SKM-1 treated with dmso at 0.1 percent for 144 hours (cell line): ENCODE data around the gene RCOR2.

ENCODE experiments used
- DNase-seq: peaks from one replicate; lab custom pipeline; 2025; ENCODE audit not compliant: unreplicated experiment; lab: John Stamatoyannopoulos, UW

Gene RCOR2

DNA sequence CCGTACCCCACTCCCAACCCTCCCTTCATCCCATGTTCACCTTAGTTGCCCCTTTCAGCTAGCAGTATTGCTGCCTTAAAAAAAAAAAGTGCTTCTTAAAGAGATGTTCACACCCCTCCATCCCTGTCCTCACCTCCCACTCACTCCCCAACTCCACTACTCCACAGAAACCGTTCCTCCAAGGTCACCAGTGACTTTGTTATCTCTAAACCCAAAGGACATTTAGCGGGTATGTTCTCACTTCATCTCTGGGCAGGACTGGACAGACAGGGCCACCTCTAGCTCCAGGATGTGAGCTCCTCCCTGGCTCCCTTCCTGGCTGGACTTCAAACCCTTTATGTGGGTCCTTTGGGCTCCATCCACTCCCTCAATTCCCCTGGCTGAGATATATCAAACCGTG, 6.4 kb upstream of the RCOR2 start:
- DNase-seq = no peak

DNA sequence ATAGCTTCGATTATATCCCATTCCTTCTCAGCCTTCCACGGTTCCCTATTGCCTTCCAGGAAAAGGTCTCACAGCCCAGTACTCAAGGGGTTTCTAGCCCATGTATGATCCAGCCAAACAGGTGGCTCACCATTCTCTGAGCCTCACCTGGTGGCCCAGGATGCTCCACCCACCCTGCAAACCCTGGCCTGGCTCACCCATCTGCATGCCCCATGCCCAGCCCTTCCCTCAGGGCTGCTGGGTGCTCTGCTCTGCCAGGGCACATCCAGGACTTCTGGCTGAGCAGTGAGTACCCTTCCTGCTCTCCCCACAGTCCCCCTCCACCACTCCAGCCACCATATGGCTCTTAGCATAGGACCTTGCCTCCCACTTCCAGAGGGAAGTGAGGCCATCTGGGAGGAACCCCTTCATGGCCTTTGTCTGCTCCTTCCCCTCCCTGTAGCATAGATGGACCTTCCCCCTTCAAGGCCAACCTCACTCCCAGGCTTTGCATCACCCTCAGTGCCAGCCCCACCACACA, 5.8 kb upstream of the RCOR2 start:
- no peak for DNase-seq

DNA sequence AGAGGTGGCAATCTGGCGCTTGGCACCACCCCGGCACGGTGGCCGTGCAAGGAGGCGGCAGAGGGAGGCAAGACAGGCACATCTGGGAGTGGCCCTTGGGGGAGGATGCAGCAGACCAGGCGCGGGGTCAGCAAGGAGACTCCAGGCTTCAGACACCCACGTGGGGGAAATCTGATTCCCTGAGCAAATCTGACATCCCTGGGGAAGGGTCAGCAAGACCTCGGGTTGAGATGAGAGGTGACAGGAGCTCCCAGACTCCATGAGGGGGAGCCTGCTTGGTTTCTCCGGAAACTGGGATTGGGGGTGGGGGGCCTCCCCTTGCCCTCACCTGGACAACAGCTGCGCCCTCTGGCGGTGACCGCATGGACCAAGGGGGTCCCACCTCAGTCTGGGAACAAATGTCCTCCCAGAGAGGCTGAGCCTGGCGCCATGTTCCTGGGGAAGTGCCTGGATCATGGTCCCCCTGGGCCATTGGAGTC, 4.0 kb upstream of the RCOR2 start:
- DNase-seq = no peak

DNA sequence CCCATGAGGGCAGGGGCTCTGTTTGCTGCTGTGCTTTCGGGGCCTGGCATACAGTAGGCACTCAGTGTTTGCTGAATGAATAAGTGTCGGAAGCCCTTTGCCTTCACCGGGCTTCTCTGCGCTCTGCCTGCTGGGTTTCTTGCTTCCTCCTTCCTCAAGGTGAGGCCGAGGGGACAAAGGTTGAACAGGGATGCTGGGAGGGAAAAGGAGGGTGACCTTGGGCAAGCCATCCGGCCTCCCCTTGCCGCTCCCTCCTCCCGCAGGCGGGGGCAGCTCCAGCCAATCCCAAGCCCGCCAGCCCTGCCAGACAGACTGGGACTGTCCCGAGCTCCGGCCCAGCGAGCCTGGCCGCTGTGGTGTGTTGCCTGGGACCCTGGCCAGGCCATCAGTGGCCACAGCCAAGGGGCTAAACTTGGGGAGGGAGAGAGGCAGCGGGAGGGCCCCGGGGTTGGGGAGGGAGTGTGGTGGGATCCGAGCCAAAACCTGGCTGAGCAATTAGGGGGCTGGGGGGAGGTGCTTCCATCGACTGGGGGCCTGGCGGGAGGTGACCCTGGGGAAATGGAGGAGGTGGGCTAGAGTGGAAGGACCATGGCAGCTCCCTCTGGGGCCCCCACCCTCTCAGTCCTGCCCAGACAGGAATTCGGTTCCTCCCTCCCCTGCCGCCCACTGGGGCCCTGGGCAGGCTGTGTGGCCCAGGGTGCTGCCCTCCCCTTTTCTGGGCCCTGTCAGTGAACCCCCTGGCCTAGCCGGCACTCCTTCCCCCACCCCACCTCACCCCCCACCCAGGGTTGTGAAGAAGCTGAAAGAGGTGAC, 3.4 kb upstream of the RCOR2 start:
- DNase-seq = no peak

DNA sequence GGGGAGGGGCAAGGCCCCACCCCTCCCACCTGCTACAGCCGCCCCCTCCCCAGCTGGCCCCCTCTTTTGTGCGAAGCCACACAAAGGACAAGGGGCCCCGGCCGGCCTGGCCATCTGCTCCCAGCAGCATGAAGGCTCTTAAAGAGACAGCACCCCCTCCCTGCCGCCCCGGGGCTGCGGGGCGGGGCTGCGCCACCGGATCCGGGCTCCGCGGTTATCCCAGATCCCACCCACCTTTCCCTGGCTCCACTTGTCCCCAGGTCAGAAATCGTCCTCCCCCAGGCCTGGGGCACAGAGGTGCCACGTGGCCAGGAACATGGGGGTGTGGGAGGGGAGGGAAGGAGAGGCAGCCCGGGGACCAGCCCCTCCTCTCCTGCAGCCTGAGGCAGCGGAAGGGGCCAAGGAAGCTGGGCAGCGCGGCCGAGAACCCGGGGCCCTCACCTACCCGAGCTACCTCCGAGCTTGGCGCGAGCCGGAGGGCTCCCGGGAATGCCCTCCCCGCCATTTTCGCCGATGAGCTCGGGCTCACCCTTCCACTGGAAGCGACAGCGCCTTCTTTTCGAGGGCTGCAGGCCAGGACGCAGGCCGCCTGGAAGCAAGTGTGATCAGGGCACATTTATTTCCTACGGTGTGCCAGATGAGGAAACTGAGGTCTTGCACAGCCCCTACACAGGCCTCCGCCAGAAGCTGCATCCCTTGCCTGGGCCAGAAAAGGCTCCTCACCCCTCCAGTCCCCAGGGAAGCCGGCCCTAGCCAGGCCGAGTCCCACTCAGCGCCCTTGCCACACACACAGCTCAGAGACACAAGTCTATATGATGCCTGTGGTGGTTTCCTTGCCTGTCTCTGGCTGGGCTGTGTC, 2.5 kb upstream of the RCOR2 start:
- no peak for DNase-seq

DNA sequence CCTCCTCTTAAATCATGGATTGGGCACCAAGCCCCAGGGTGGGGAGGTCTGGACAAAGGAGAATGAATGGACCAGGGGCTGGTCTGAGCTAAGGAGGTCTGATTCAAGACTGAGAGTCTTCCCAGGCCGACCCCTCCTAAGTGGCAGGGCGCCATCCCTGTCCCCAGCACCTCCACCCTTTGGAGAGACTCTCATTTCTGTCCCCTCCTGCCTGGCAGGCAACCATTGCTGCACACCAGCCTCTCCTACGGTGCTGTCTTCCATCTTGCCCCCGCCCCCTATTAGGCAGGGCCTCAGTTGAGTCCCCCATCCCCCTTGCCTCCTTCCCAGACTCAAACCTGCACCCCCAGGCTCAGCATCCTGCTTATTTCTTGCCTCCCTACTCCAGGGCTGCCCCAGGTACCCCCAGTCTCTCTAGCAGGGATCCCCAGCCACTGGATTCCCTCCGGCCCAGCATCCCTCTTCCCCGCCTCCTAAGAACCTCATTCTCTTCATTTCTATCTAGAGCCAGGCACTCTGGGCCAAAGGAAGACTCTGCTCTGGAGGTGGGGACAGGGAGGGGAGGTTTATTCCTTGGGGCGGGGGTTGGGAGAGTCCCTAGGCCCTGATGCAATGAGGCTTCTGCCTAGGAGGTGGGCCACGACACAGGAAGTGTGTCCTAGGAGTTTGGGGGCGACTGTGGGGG, 1.7 kb upstream of the RCOR2 start:
- DNase-seq = no peak

DNA sequence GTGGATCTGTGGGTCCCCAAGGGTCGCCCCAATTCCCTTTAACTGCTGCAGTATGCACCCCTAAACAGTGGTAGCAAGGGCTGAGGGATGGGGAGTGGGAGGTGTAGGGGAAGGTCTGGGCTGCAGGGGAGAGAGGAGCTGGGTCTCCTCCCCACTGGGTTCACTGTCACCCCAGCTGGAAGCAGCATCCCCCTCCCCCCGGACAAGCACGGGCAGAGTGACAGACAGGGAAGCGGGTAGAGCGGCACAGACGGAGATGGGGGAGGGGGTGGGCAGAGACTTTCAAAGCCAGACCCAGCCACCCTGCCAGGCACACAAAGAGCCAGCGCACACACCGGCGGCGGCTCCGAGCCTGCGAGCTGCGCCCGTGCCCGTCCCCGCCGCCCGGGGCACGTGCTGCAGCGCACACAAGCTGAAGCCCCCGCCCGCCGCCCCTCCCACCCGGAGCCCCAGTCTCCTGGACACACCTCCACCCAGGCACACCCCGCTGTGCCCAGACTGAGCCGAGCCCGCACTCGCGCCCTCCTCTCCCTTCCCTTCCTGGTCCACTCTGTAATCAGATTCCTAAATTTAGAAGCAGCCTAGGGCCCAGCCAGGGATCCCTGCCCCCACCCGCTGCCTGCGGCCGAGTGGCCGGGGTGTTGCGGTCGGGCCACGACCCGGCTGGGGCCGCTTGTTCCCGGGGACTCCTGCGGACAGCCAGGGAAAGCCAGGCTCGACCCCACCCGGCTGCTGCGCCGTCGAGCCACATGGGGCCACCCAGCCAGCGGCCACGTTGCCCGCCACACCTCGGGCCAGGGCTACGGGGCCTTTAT, 935 bp upstream of the RCOR2 start:
- no peak for DNase-seq

DNA sequence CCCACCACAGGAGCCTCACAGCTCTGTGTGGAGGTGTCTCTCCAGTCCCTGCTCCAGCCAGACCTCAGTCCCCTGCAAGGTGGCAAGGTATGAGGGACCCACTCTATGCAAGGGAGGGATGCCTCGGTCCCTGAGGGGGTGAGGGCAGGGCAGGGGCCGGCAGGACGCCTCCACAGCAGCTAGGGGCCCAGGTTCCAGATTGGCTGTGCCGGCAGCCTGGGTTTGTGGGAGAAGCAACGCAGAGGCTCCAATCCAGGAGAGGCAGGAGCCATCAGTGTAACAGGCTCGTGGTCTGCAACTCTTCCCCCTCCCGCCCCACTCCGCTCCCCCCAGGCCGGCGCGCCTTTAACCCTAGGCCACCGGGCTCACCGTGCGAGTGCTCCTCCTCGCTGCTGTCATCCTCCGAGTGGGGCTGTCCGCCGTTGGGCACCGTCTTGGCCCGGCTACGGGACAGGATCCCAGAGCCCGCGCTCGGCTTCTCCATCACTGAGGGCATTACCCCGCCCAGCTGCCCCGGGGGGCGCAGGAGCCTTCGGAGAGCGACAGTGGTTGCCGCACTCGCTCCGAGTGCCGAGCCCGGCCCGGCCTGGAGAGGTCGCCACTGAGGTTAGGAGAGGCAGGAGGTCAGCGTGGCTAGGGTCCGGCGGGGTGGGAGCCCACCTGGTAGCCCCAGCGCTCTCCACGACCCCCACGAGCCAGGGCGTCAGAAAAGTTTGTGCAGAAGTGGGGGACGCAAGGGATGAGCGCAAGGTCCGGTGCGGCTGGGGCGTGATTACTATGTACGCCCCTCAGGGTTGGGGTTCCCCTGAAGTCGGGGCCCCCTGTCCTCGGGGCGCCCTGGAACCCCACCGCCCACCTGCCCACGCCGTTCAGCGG, 765 bp downstream of the RCOR2 start:
- DNase-seq = no peak

DNA sequence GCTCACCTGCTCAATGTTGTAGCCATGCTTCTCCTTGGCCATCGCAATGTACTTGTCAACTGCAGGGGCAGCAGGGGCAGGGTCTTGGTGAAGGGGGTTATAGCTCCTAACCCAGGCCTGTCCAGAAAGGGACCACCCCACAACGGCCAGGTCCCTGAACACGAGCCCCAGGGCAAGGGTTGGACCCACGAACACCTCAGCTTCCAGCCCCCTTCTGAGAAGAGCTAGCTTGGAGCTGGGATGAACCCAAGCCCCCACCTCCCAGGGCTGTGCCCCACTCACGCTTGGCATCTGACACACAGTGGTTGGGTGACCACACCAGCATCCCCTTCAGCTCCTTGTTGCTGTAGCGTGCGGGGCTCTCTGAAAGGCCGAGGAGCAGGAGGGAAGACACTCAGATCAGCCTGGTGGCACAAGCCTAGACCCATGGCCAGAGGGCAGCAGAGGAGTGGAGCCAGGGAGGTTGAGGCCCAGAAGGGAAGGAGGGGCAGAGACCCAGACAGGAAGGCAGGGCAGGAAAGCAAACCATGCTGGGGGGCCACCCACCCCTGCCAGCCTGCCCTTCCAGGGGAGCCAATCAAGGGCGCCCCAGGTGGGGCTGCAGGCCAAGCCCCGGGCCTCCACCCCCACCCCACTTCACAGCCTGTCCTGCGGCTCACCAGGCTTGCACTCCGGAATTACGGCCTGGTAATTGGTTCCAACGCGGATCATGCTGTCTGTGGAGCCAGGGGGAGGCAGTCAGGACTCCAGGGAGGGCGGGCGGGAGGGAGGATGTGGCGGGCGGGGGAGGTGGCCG, 1.9 kb downstream of the RCOR2 start:
- DNase-seq = no peak

DNA sequence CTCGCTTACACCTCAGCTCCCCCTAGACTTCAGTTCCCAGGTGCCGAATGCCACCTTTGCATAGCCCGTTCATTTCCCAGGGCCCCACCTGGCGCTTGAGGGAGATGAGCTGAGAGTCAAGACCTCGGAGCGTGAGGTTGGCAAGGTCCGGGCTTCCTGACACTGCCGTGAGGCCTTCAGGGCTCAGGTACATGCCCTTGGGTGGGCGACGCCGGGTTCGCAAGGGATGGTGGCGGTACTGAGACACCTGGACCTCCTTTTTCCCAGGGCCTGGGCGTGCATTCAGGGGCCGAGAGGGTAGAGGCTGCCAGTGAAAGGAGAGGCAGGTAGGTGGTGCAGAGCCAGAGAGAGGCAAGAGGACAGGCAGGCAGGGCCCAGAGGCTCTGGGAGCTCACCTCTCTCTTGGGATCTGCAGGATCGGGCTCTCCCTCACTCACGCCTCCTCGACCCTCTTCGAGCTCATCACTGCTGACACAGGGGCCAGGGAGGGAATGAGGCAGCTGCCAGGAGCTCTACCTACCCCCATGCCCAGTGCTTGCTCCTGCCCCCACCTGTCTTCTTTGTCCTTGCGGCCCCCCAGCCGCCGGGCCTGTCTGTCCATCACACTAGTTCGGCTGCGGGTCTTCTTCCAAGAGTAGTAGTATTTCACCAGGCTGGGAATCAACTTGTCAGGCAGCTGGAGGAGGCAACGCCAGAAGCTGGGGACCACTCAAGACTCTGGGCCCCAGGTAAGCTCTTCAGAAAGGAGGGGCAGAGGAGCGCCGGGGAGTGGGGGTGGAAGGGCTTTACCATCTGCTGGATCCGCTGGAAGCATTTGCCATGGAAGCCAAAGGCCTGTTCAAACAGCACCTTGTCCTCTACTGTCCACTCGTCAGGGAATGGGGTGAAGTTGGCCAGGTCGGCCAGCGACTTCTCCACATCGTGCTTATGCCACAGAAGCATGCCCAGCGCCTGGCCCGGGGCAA, 2.8 kb downstream of the RCOR2 start:
- DNase-seq = no peak

DNA sequence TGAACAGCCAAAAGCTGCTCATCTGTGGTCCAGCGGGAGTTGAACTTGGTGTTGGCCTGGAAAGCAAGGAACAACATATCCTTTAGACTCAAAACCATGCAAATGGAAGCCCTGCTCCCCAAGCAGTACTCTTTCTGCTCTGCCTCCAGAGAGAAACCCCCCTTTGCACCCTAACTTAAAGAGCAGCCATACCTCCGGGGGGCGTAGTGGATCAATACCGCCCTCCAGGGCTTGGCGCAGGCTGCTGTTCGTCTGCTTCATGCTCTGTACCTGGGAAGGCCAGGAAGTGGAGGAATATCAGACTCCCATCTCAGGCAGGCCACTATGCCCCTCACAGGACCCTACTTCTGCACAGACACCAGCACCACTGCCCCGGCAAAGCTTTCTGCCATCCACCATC, 4.3 kb downstream of the RCOR2 start:
- DNase-seq = no peak

DNA sequence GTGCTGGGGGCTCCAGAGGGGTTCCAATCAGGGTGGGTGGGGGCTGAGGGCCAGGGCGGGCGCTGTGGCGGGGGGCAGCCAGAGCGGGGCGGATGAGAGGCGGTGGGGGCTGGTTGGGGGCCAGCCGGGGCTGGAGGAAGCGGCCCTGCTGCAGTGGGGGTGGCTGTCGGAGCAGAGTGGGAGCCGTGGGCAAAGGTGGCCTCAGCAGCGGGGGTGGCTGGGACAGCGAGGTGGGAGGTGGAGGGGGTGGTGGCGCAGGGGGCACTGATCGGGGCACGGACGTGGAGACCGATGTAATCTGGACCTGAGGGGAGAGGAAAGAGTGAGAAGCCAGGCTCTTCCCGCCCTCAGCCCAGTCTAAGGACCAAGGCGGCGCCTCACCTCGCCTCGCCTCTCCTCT, 5.1 kb downstream of the RCOR2 start:
- DNase-seq = no peak

DNA sequence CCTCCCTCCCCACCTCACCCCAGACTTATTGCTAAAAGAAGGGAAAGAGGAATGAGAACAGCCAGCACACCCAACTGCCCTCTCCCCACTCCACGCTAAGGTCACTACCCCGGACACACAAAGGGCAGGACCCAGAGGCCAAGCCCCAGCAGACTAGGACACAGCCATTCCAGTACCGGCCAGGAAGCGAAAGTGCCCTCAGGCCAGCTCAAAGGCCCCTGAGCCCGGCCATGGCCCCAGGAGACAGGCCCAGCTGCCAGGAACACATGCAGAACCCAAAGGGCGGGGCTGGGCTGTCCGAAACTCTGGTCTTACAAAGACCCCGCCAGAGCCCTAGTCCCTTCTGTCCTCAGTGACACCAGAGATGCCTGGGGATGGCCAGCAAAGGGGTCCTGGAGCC, 5.5 kb downstream of the RCOR2 start:
- no peak for DNase-seq

DNA sequence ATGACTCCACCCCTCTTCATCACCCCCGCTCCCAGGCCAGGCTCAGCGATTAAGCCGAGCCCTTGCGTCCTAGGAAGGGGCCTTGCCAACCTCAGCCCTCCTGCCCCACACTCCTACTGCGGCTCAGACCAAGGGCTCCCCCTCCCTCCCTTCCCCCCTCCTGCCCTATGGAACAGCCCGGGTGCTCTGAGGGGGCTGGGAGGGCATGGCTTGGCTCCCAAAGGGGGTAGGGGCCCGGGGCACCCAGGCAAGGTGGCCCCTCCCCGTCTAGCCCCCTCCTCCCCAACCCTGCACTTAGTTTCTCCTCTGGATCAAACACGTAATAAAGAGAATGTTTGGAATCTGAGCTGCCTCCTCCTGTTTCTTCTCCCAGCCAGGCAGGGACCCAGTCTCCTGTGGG, 6.3 kb downstream of the RCOR2 start:
- DNase-seq = no peak

DNA sequence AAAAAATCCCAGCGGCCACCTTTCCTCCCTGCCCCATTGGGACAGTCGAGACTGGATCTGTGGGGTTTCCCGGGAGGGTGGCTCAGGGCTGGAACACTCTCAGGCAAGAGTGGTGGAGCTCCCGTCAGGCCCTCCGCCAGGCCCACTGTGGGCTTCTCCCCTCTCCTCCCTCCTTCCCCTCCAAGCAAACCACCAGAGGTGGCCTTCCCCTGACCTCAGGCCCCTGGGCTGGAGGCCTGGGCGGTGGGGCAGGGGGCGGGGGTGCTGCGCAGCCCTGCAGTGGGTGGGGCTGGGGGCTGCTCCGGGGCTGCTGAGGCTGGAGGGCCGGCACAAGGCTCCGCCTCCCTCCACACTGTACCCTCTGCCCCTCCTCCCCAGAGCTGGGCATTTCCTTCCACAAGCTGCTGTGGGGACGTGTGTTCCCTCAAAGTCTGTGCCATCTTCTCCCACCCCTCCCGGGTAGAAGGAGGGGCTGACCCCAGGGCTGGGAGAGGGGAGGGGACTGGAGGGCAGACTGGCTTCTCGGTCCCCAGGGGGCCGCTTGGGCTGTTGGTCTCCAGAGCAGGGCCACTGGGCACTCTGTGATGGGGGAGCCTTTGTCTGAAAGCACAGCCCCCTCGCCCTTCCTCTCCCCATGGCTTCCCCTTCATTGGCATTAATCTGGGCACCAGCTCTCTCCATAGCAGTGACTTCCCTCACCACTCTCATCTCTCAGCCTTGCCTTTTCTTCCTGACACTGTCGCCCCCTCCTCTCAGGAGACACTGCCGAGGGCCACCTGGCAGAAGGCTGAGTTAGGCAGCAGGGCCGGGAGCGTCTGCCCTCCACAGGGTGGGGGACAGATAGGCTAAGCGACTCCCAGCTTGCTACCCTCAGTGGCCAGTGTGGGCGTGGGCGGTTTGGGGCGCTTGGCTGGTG, 7.1 kb downstream of the RCOR2 start:
- no peak for DNase-seq

DNA sequence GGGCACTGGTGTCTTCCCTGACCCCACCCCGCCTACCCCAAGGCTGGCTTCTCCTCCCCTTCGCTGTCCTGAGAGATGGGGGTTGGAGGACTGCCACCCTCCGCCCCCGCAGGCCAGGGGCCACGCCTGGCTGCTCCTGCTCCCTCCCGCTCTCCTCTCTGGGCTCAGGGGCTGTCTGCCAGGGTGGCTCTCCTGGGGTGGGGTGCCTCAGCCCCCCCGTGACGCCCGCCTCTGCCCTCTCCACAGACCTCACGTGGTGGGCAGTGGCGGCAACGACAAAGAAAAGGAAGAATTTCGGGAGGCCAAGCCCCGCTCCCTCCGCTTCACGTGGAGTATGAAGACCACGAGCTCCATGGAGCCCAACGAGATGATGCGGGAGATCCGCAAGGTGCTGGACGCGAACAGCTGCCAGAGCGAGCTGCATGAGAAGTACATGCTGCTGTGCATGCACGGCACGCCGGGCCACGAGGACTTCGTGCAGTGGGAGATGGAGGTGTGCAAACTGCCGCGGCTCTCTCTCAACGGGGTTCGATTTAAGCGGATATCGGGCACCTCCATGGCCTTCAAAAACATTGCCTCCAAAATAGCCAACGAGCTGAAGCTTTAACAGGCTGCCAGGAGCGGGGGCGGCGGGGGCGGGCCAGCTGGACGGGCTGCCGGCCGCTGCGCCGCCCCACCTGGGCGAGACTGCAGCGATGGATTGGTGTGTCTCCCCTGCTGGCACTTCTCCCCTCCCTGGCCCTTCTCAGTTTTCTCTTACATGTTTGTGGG, 8.1 kb downstream of the RCOR2 start:
- no peak for DNase-seq
